ENCODE data around the gene ULK4. TPM values are rescaled to one million over a fixed set of nuclear protein-coding genes. Genes with fewer than 3 reads are reported as not detected.

Gene ULK4
- total and polyA plus RNA-seq, 12 donors: 1.6 to 24.5 (median 6.9) TPM

GRCh38 chr3:42007785-42008184 lies 45.9 kb upstream of the ULK4 start:
- H3K4me1 ChIP-seq (replicated peaks in 1 of 2): no peaks in the 10 kb centered on the region
- no peak overlapping the region for H3K4me3 ChIP-seq
- no peaks in the 10 kb centered on the region for H3K27me3 ChIP-seq
- no peaks in the 10 kb centered on the region for H3K9me3 ChIP-seq (replicated peaks in 1 of 3)
- H3K36me3 ChIP-seq (replicated peaks in 1 of 2): no peaks in the 10 kb centered on the region
- DNase-seq: no peak
- intact Hi-C loops (cut with DNase I): loop anchor here in 1 of 2 donors (10.0 kb wide), 1 partner anchor 93 kb away; no protein-coding TSS in a partner anchor
- TF ChIP-seq POLR2A (IDR thresholded peaks at IDR 0.05): no peak
- TF ChIP-seq, protein P1, sequence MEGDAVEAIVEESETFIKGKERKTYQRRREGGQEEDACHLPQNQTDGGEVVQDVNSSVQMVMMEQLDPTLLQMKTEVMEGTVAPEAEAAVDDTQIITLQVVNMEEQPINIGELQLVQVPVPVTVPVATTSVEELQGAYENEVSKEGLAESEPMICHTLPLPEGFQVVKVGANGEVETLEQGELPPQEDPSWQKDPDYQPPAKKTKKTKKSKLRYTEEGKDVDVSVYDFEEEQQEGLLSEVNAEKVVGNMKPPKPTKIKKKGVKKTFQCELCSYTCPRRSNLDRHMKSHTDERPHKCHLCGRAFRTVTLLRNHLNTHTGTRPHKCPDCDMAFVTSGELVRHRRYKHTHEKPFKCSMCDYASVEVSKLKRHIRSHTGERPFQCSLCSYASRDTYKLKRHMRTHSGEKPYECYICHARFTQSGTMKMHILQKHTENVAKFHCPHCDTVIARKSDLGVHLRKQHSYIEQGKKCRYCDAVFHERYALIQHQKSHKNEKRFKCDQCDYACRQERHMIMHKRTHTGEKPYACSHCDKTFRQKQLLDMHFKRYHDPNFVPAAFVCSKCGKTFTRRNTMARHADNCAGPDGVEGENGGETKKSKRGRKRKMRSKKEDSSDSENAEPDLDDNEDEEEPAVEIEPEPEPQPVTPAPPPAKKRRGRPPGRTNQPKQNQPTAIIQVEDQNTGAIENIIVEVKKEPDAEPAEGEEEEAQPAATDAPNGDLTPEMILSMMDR (IDR thresholded peaks at IDR 0.05): no peak
- 83 to 97% (median 92%) methylated on average over 3 of the region's 3 CpGs for WGBS, 4 donors
- H3K27ac ChIP-seq: no peak overlapping the region

DNA sequence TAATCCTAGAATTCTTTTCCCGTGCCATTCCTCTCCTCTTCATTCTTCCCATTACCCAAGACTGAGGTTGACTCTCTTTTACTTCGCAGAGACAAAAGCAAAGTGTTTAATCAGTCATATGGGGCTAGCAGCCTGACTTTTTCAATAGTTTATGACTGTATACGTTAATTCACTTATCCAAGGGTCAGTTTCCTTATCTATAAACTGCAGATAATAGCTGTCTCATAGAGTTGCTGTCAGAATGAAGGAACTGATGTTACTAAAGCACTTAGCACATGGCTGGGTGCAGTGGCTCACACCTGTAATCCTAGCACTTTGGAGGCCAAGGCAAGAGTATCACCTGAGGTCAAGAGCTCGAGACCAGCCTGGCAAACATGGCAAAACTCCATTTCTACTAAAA lies 43.5 kb upstream of the ULK4 start:
- no peak overlapping the region for H3K4me3 ChIP-seq
- no peak overlapping the region for H3K27ac ChIP-seq
- no peaks in the 10 kb centered on the region for H3K27me3 ChIP-seq
- no peaks in the 10 kb centered on the region for H3K36me3 ChIP-seq (replicated peaks in 1 of 2)
- H3K9me3 ChIP-seq (replicated peaks in 1 of 3): no peaks in the 10 kb centered on the region
- TF ChIP-seq POLR2A (IDR thresholded peaks at IDR 0.05): no peak
- TF ChIP-seq, protein P1 (IDR thresholded peaks at IDR 0.05): no peak
- intact Hi-C loops (cut with DNase I): loop anchor here in 1 of 2 donors (10.0 kb wide), 1 partner anchor 91 kb away; no protein-coding TSS in a partner anchor
- no peak for DNase-seq
- WGBS, 4 donors: 72 to 77% (median 75%) methylated on average over 4 of the region's 4 CpGs
- no peaks in the 10 kb centered on the region for H3K4me1 ChIP-seq (replicated peaks in 1 of 2)

- H3K36me3 ChIP-seq (replicated peaks in 1 of 2): no peaks in the 10 kb centered on the region
- DNase-seq: no peak
- H3K9me3 ChIP-seq (replicated peaks in 1 of 3): no peaks in the 10 kb centered on the region
- no peaks in the 10 kb centered on the region for H3K4me1 ChIP-seq (replicated peaks in 1 of 2)
- no peaks in the 10 kb centered on the region for H3K27me3 ChIP-seq
- no peak overlapping the region for H3K4me3 ChIP-seq
- intact Hi-C loops (cut with DNase I): loop anchor here in 1 of 2 donors (10.0 kb wide), 1 partner anchor 88 kb away; no protein-coding TSS in a partner anchor
- H3K27ac ChIP-seq: no peak overlapping the region
- WGBS, 4 donors: 74 to 92% (median 88%) methylated on average over 4 of the region's 4 CpGs
- TF ChIP-seq, protein P1 (IDR thresholded peaks at IDR 0.05): no peak
- TF ChIP-seq POLR2A (IDR thresholded peaks at IDR 0.05): no peak
These were observed 40.9 kb upstream of the ULK4 start for GRCh38 chr3:42002790-42003189.

- no peaks in the 10 kb centered on the region for H3K9me3 ChIP-seq (replicated peaks in 1 of 3)
- no peaks in the 10 kb centered on the region for H3K27me3 ChIP-seq
- H3K36me3 ChIP-seq (replicated peaks in 1 of 2): no peaks in the 10 kb centered on the region
- 84 to 93% (median 85%) methylated on average over 1 of the region's 1 CpG for WGBS, 4 donors
- no peak overlapping the region for H3K4me3 ChIP-seq
- DNase-seq: no peak
- H3K4me1 ChIP-seq (replicated peaks in 1 of 2): no peaks in the 10 kb centered on the region
- no peak overlapping the region for H3K27ac ChIP-seq
- intact Hi-C loops (cut with DNase I): loop anchor here in 1 of 2 donors (10.0 kb wide), 1 partner anchor 87 kb away; no protein-coding TSS in a partner anchor
- TF ChIP-seq, protein P1 (IDR thresholded peaks at IDR 0.05): no peak
- TF ChIP-seq POLR2A (IDR thresholded peaks at IDR 0.05): no peak
These were observed 39.9 kb upstream of the ULK4 start for GRCh38 chr3:42001777-42002176.
